AG04449 (cell line): ENCODE measurements around the gene MDP1.

Experiments
- CTCF ChIA-PET: fragments of 350-600 bp; formaldehyde crosslinking; extraction: SDS; loops from one replicate; lab custom pipeline; 2021; ENCODE audit warnings: antibody characterized with exemption; lab: Yijun Ruan, JAX
- POLR2A ChIA-PET: fragments of 400-600, 350-600 bp; formaldehyde crosslinking; extraction: SDS; loops from one replicate; lab custom pipeline; 2020; ENCODE audit warnings: antibody characterized with exemption, inconsistent platforms; lab: Yijun Ruan, JAX
- DNase-seq: peaks from one replicate; pipeline ENCODE4 v3.0.0-alpha.2; 2010; ENCODE audit warnings: low read depth, low spot score
- H3K4me3 ChIP-seq: 2 replicates; pipeline ENCODE4 v1.5.1; 2011; ENCODE audit warnings: low read depth, mild to moderate bottlenecking, control low read depth, low read length
- TF ChIP-seq, protein P1 (sequence below): IDR thresholded peaks from one replicate; pipeline ENCODE4 v1.5.1; 2011; ENCODE audit warnings: mild to moderate bottlenecking, moderate library complexity, low read length, control low read depth, inconsistent platforms; ENCODE audit not compliant: insufficient read depth; ENCODE audit errors: missing control alignments

MDP1 gene

DNA sequence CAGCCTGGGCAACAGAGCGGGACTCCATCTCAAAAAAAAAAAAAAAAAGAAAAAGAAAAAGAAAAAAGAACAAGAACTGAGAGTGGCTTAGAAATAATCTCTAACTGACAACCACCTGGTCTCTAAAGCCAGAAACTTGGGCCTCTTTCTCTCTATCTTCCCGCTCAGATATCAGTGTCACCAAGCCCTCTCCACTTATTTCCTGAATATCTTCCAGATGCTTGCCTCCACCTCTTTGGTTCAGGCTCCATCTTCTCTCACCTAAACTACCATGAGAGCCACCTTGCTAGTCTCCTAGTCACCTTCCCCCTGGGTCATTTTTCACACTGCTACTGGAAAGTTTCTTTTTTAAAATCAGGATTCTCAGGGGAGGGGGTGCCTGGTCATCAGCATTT, 18.8 kb downstream of the MDP1 start:
- TF ChIP-seq, protein P1, sequence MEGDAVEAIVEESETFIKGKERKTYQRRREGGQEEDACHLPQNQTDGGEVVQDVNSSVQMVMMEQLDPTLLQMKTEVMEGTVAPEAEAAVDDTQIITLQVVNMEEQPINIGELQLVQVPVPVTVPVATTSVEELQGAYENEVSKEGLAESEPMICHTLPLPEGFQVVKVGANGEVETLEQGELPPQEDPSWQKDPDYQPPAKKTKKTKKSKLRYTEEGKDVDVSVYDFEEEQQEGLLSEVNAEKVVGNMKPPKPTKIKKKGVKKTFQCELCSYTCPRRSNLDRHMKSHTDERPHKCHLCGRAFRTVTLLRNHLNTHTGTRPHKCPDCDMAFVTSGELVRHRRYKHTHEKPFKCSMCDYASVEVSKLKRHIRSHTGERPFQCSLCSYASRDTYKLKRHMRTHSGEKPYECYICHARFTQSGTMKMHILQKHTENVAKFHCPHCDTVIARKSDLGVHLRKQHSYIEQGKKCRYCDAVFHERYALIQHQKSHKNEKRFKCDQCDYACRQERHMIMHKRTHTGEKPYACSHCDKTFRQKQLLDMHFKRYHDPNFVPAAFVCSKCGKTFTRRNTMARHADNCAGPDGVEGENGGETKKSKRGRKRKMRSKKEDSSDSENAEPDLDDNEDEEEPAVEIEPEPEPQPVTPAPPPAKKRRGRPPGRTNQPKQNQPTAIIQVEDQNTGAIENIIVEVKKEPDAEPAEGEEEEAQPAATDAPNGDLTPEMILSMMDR = no peak
- ChIA-PET CTCF (interaction anchor here (1.9 to 2.2 kb wide), 2 partner anchors 36 to 139 kb away, joined by 7 to 9 read pairs; partner anchors contain the start of gene IRF9), POLR2A (no interaction called here)
- DNase-seq = no peak
- peak overlapping the region; percentile 3; the same call in 1 of the 2 replicates for H3K4me3 ChIP-seq

DNA sequence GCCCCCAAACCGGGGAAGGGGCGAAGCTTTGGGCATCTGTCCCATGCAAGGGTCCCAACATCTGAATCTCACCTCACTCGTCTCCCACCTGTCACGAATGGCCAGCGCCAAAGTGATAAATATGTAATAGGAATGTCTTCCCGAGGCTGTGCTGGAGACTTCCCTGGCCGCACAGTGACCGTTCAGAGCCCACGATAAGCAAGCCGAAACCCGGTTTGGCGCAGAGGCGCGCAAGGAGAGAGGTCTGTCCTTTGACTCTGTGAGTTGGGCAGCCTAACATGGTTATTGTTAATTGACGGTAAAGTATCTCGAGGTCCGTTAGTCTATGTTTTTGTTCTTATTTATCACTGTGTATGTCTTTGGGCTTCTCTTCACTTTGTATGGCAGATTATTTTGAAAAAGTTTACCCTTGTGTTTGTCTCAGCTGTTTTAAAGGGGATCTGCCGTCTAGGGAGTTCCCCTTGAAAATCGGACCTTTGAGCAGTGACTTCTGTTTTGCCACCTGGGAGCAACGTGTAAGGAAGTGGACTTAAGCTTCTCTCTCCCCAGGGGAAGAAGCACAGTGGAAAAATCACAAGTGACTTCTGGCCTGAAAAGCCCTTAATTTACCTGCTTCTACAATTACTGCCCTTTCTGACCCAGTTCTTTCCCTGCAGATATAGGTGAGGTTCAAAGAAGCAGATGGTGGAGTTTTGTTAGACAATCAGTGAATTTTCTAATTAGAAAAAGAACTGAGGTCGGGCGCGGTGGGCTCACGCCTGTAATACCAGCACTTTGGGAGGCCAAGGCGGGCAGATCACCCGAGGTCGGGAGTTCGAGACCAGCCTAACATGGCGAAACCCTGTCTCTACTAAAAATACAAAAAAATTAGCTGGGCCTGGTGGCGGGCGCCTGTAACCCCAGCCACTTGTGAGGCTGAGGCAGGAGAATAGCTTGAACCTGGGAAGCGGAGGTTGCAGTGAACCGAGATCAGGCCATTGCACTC, 19.5 kb downstream of the MDP1 start:
- ChIA-PET CTCF (interaction anchor here (1.0 to 3.4 kb wide), 7 partner anchors 10 to 138 kb away, joined by 3 to 21 read pairs (median 6); partner anchors contain the start of genes DHRS1, IRF9, MDP1 and NOP9), POLR2A (interaction anchor here (0.8 to 2.4 kb wide), 10 partner anchors 10 to 101 kb away, joined by 3 to 26 read pairs (median 4); partner anchors contain the start of genes CHMP4A, DCAF11, GMPR2 and NEDD8)
- no peak for DNase-seq
- peak overlapping the region; percentile 92 for H3K4me3 ChIP-seq
- TF ChIP-seq, protein P1 = no peak

DNA sequence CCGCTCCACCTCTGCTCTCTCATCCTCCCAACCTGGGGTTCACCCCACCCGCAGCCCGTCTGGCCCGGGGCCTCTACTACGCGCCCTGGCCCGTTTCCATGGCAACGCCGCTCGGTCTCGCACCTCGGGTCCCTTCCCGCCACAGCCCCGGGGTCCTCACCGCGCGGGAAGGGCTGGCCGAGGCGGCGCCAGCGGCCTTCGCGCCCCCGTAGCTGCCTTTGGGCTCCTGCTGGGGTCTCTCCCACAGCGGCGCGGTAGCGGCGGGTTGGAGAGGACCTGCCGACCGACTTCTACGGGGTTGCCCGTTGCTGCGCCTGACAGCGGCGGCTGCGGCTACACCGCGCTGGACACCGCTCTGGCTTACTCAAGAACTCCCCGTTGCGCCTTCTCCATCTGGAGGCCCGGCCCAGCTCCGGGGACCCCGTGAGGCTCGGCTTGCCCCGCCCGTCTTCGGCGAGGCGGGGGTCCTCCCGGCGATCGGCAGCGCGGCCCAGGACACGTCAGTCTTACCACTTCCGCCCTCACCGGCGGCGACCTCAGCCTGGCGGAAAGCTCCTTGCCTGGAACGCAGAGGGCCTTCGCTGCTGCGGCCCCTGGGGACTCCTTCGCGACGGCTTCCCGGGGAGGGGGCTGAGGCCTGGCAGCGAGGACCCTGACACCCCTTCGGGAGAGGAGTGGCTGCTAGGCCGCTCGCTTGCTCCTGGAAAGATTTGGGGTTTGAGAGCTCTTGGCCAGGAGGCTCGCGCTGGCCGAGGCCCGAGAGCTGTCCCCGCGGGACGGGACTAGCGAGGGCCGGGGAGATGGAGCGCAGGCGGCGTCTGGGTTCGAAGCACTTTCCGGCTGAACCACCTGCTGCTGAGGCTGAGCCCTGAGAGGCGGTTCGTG, 20.4 kb downstream of the MDP1 start, which contains the start of gene TM9SF1:
TM9SF1 (minus strand) TSS at position 256 of the 885 bp plus-strand sequence. CDS start 422 bp downstream, outside the sequence.
- peak within 1 kb of the TSS; percentile 92 for H3K4me3 ChIP-seq
- ChIA-PET POLR2A (interaction anchor here (0.8 to 2.4 kb wide), 12 partner anchors 8 to 102 kb away, joined by 3 to 26 read pairs (median 4); partner anchors contain the start of genes CHMP4A, DCAF11, GMPR2 and NEDD8), CTCF (interaction anchor here (0.7 to 3.4 kb wide), 9 partner anchors 11 to 137 kb away, joined by 3 to 21 read pairs (median 6); partner anchors contain the start of genes CIDEB, DHRS1, IRF9 and MDP1)
- DNase-seq = peak; percentile 34
- TF ChIP-seq, protein P1 = no peak

DNA sequence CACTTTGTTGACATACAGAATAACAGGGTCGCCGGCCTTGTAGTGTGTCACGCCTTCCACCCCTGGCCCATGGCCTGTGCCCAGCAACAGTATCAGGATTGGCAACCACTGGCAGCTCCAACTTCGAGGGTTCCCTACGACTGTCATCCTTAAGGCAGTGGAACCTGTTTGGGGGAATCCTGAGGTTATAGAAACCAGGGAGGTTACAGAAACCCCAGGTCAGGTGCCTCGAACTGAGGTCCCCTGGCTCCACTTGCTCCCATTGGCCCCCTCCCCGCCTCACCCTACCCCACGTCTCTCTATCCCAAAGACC, 21.0 kb downstream of the MDP1 start:
- DNase-seq = no peak
- TF ChIP-seq, protein P1 = no peak
- CTCF ChIA-PET = interaction anchor here (1.1 to 3.4 kb wide), 5 partner anchors 103 to 139 kb away, joined by 3 to 21 read pairs (median 3); partner anchors contain the start of genes CIDEB, DHRS1 and NOP9

DNA sequence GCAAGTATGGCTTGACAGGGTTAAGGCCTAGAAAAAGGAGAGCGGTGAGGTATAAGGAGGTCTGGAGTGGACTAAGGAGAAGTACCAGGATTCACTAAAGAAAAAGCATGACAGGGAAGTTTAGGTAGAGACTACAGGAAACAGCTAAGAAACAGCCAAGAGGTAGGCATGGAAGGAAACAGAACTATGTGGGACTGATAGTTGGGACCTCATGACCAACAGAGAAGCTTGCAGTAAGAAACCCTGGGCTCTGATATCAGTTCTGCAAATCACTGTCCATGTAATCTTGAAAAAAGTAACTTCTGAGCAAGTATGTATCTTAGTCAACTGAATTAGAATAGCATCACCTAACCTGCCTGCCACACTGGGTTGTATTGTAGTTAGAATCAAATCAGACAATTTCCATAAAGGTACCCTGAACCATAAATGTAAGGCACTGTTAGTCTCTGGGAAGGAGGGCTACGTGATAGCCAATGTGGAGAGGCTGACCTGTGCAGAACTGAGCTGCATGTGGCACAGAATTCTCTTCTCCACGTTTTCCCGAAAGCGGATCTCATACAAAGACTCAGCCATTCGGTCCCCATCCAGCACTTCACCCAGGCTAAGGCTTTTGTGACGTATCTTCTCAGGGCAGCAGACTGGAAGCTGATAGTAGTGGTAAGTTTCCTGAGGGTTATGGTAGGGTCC, 21.5 kb downstream of the MDP1 start:
- ChIA-PET CTCF (interaction anchor here (1.1 to 3.4 kb wide), 4 partner anchors 104 to 139 kb away, joined by 3 to 21 read pairs (median 3); partner anchors contain the start of genes CIDEB, DHRS1 and NOP9), POLR2A (interaction anchor here (1.3 to 2.4 kb wide), 2 partner anchors 9 to 19 kb away, joined by 4 to 26 read pairs; partner anchors contain the start of gene CHMP4A)
- no peak for DNase-seq

More for the DNA sequence above, 21.0 kb downstream of the MDP1 start:
- H3K4me3 ChIP-seq = peak overlapping the region; percentile 92
- POLR2A ChIA-PET = interaction anchor here (0.8 to 2.4 kb wide), 3 partner anchors 8 to 18 kb away, joined by 4 to 26 read pairs (median 4); partner anchors contain the start of gene CHMP4A

More for the DNA sequence above, 21.5 kb downstream of the MDP1 start:
- TF ChIP-seq, protein P1 = no peak
- H3K4me3 ChIP-seq = peak overlapping the region; percentile 92
